Activated CD4-positive, alpha-beta T cell treated with anti-CD3 and anti-CD28 coated beads, Interleukin-2, amount 50 U/mL, for 48 hours (primary cell): ENCODE data around the gene RELCH.
A peak's percentile ranks its signal among the peaks of the same experiment; 100 is the strongest.

Source experiments
- DNase-seq, 2 experiments: peaks; one replicate each; pipeline ENCODE4 v3.0.0-alpha.2; 2020

RELCH gene

DNA sequence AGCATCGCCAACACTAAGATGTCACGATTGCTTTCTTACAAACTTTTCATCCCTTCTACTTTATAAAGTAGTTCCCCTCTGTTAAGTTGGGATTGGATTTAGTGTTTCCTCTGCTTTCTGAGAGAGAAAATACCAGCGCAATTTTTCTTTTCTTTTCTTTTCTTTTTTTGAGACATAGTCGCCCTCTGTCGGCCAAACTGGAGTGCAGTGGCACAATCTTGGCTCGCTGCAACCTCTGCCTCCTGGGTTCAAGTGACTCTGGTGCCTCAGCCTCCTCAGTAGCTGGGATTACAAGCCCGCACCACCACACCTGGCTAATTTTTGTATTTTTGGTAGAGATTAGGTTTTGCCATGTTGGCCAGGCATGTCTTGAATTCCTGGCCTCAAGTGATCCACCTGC lies 9.0 kb downstream of the RELCH start:
- no peak for DNase-seq

- no peak for DNase-seq
Observed at GRCh38 chr18:62196980-62197379, 9.9 kb downstream of the RELCH start.

GRCh38 chr18:62198259-62198658 lies 11.2 kb downstream of the RELCH start:
- no peak for DNase-seq

GRCh38 chr18:62199629-62200028 lies 12.6 kb downstream of the RELCH start:
- DNase-seq: no peak

DNA sequence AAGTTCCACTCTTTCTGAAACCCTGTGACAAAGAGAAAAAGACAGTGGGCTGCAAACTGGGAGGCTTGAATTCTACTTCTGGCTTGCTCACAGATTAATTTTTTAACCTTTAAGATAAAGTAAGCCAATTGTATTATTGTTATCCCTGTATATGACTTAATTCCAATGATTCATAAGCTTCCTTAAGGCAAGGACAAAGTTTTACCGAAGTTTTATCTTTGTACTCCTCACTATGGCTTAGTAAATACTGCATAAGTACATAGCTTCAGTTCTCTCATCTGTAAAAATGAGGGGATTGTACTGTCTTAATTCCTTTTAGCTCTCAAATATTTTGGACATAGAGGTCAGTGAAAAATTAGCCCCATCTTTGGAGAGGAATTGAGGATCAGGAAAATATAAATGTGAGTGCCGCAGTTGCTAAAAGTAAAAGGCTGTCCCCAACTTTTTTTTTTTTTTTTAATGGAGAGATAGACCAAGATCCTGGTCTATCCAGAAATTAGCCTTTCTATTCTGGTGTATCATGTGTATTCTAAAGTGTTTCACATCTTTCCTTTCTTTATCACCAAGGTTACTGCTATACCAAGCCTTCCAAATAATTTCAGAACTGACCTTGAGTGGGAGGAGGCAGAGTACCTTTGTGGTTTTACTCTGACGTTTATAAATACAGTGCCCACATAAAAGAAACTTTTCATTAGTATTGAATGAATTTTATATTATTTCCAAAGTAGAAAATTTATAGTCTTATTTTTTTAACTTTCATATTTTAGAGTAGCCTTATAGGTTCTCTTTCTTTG lies 13.3 kb downstream of the RELCH start:
- no peak for DNase-seq

DNA sequence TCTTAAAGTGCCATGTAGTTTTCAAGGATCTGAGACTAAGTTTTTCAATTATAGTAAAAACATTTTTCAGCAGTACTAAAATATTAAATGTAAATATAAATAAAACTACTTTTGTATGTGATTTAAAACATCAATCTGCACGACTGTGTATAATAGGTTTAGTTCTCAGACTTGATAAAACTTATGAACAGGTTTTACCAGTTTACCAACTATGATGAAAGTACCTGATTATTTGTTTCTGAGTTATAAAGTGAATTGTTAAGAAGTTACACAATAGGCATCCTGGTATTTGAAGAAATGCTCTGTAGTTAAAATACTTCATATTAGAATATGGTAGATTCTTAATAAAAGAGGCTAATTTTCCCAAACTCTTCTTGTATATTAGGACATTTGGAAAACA lies 14.8 kb downstream of the RELCH start:
- DNase-seq: no peak

- DNase-seq: no peak
Observed at GRCh38 chr18:62205824-62206223, 18.8 kb downstream of the RELCH start.

DNA sequence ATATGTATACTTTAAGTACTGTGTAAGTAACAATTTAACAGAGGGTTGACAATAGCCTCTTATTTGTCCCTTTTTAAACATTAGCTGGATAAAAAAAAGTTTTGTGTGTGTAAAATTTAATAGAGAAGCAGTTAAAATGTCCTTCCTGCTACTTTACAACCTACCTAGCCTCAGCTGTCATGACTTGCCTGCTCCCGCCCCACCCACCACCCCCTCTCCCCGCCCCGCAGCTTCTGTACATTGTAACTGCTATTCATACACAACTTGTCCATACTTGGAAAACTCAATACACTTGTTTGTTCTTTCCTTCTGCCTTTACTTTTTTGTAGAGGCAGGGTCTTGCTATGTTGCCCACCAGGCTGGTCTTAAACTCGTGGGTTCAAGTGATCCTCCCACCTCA lies 19.5 kb downstream of the RELCH start:
- no peak for DNase-seq

DNA sequence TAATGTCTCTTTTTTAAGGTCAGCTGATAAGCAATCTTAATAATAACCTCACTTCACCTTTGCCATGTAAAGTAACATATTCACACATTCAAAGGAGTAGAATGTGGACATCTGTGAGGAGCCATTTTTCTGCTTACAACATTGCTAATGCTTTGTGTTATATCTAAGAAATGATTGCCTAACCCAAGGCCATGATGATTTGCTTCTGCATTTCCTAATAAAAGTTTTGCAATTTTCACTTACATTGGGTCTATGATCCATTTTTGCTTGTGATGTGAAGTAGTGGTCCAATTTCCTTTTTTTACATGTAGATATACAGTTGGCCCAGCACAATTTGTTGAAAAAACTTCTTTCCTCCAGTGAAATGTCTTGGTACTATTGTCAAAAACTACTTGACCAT lies 22.0 kb downstream of the RELCH start:
- no peak for DNase-seq

DNA sequence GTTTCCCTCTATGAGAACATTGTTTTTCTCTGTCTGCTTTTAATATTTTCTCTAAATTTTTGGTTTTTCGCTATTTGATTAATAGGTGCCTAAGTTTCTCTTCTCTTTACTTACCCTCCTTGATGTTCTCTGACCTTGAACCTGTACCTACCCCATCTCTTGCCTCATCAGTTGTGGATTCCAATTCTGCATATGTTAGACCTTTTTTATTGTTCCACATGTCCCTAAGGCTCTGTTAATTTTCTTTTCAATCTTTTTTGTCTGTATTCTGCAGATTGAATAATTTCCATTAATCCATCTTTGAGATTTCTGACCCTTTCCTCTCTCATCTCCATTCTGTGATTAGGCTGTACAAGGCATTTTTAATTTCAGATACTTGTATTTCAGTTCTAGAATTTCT lies 23.1 kb downstream of the RELCH start:
- no peak for DNase-seq

GRCh38 chr18:62211325-62211828 lies 24.3 kb downstream of the RELCH start:
- no peak for DNase-seq

DNA sequence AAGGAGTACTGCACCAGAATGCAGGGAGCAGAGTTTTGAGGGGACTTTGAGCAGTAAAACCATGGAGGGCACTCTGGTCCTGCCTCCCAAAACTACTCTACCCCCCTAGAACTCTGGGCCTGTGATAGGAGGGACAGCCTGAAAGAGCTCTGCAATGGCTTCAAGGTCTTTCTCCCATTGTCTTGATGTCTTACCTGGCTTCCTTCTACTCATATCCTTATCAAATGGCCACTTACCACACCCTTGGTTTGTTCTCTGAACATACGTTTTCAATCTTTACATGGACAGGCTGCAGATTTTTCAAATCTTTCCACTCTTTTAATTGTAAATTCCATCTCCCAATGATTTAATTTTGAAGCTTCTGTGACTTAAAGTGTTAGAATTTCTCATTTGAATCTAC lies 27.7 kb downstream of the RELCH start:
- DNase-seq: no peak

DNA sequence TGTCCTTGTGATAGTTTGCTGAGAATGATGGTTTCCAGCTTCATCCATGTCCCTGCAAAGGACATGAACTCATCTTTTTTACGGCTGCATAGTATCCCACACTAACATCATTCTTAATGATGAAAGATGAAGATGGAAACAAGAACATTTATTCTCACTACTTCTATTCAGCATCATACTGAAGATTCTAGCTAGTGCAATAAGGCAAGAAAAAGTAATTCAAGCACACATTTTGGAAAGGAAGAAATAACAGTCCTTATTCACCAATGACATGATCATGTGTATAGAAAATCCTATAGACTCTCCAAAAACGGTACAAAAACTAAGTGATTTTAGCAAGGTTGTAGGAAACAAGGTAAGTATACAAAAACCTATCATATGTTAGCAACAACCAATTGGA lies 37.2 kb downstream of the RELCH start:
- no peak for DNase-seq

DNA sequence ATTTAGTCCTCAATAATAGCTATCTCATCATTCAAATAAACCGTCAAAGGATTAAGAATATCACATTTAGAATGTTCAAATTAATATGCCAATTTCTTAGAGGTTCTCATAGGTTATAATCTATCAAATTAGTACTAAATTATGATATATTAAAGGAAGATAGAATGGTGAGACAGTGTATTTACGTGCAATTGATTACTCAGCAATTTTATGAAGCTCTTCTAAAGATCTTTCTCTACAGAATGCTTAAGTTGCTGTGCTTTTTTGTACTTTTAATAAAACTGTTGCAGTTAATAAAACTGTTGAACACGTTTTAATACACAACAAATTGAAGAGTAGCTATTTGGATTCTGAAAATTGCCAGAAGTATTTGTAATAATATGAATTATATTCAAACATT lies 39.0 kb downstream of the RELCH start:
- no peak for DNase-seq

DNA sequence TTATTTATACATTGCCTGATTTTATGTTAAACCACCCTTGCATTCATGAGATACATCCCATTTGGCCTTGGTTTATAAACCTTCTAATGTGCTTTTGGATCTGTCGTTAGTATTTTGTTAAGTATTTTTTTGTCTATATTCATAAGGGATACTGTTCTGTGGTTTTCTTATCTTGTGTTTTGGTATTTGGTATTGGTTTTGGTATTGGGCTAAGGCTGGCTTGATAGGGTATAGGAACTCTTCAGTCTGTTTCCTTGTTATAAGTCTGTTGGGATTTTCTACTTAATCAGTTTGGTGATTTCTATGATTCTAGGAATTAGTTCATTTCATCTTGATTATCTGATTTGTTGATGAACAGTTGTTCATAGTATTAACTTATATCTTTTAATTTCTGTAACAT lies 49.2 kb downstream of the RELCH start:
- DNase-seq: no peak

DNA sequence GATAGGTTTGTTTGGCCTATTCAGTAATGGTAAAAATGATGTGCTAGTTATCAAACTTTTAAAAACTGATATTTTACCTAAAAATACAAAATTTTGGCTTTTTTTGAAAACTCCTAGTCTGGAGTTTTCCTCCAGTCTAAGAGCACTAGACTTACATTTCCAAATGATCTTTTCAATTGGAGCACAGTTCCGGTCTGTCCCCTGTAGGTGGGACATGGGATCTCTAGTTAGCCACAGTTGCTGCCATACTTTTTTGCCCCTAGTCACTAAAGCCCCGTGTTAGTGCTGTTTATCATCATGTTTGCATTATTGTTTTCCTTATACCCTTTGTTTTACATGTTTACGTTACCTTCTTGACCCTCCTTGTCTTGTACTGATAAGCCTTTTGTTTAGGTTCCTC lies 52.4 kb downstream of the RELCH start:
- DNase-seq: no peak

DNA sequence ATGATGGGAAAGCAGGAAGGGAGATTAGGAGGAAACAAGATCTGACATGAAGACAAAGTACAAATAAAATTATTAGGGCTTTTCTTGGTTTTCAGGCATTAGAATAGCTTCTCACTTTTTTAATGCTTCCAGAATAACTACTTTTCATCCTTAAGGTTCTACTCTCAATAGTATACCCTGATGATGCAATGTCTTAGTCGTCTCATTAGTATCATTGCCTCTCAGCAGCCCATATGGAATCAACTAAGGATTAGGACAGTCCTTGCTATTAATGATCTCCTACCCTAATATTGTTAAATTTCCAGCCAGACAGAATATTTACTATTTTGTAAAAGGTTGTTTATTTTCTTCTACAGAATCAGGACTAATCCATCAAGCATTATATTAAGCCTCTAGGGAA lies 55.9 kb downstream of the RELCH start:
- DNase-seq: no peak

- DNase-seq: no peak
Observed at GRCh38 chr18:62245177-62245576, 58.1 kb downstream of the RELCH start.

DNA sequence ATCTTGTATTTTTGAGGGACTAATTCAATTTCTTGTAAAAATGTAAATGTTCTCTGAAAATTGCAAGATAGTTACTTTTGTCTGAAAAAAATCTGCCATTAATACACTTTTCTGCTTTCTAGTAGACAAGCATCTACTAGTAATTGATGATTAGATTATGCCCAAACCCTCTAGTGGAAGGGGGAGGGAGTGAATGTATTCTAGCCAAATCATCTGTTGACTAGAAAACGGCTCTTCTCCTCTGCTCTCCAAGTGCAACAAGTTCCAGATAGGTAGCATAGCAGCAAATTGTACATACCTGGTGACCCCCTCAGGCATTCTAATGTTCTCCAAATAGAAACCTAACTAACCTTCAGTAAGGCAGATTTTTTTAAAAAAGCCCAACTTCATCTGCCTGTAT lies 58.6 kb downstream of the RELCH start:
- no peak for DNase-seq

- DNase-seq: no peak
Observed at GRCh38 chr18:62248313-62248712, 61.3 kb downstream of the RELCH start.

DNA sequence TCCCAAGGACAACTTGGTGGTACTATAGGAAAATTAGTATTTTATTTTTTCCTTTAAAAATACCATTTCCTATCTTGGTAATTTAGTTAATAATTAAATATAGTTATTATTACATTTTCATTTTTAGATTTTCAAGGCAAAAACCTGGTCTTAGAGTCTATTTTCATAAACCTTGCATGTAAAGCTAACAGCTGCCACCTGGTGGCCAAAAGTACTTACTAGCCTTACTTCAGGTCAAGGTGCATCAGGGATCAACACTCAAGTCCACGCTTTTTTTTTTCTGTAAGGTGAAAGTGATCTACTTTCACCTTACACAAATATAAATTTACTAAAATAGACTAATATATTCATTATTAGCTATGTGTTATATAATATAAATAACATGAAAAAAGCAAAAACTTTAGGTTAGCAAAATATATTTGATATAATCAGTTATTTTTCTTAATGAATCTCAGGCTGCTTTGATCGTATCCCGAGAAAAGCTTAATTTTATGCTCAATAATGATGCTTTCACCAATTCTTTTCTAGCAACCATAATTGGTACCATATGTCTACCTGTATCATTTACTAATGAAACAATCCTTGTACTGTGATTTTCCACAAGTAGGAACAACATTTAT lies 62.5 kb downstream of the RELCH start:
- DNase-seq: peak; percentile 74 to 81

DNA sequence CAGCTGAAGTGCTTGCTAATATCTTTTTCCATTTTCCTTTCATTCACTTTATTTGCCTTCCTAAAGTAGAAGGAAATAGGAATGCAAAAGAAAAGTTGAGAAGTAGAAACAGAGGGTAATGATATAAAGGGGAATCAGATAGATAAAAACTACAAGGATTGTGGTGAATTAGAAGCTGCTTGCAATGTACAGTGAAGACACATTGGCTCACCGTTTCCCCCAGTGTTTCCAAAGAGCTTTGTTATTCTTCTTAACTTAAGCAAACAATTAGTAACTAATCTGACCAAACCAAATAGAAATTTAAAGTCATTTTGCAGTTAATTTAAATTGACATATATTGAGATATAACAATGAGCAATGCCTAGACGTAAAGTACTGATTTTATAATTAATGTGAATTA lies 63.4 kb downstream of the RELCH start:
- no peak for DNase-seq

DNA sequence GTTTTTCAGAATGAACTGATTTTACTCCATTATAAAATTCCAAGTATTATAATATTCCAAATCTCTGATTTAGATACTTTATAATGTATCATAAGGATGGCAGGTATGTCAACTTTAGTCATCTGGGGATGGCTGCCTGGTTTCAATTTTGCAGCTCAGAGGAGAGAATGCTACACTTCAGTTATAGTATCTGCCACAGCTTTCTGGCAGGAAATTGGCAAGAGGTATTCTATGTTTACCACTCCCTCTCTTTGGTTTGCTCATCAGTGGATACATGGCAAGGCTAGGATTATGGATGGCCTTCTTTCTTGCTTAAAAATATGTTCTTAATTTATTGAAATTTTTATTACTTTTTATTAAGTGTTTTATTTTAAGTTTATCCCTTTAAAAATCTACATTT lies 71.0 kb downstream of the RELCH start:
- DNase-seq: no peak

DNA sequence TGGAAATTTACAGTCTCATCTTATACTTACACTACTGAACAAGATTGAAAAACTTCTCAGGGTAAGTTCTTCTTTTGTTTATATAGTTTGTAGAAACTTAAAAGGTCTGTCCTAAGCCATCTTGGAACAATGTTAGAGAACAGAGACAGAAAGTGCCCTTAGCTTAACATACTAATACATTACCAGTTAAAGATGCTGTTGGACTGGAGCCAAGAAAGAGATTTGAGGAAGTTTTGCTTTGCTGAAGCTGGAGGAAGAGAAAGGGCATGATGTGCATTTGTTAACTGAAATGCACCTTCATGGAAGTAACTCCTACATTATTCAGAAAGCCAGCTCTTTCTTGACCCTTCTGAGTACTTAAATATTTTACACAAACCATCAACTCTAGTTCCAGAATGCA lies 71.6 kb downstream of the RELCH start:
- no peak for DNase-seq

GRCh38 chr18:62262061-62262460 lies 75.0 kb downstream of the RELCH start:
- DNase-seq: no peak
